B cell (primary cell): ENCODE measurements around the gene HDAC7. TPM values are rescaled to one million over a fixed set of nuclear protein-coding genes. Genes with fewer than 3 reads are reported as not detected.
A peak's percentile ranks its signal among the peaks of the same experiment; 100 is the strongest.

Source experiments
- ATAC-seq: fragments of 200-7000 bp; cut with Tn5 transposase; one replicate; pipeline ENCODE4 v1.10.0; 2021; ENCODE audit warnings: low read depth, mild to moderate bottlenecking, moderate number of reproducible peaks, moderate library complexity
- CTCF ChIA-PET: fragments of 350-600 bp; sonication (Branson Sonifier 250); formaldehyde crosslinking; loops from one replicate; lab custom pipeline; 2021; ENCODE audit warnings: antibody characterized with exemption, inconsistent platforms; lab: Charles Lee
- POLR2A ChIA-PET: fragments of 350-600 bp; sonication (Branson Sonifier 250); formaldehyde crosslinking; loops from one replicate; lab custom pipeline; 2021; ENCODE audit warnings: antibody characterized with exemption; lab: Charles Lee
- DNase-seq: peaks from one replicate; pipeline ENCODE4 v3.0.0; 2013
- H2AFZ ChIP-seq: 2 replicates; pipeline ENCODE4 v1.6.1; 2012; ENCODE audit warnings: mild to moderate bottlenecking, low read depth, low read length; ENCODE audit not compliant: insufficient read depth, poor library complexity, severe bottlenecking
- H3K27ac ChIP-seq, 2 donors: 1 replicate in 1 of 2; 2 replicates in 1 of 2; pipeline ENCODE4 v1.5.1; 2012 to 2013; ENCODE audit warnings: low read length in 2 of 2, mild to moderate bottlenecking in 2 of 2, moderate library complexity in 1 of 2
- H3K27me3 ChIP-seq, 4 experiments: fragments of 200-600 bp in 1 of 4; sonication (generic) in 1 of 4; replicated peaks in 1 of 4; 1 replicate in 2 of 4; 2 replicates in 2 of 4; pipeline versions ENCODE4 v1.6.1 to v1.7.0; 2013 to 2016; ENCODE audit warnings: low read length in 3 of 4, mild to moderate bottlenecking in 2 of 4, mixed read lengths in 1 of 4, moderate library complexity in 1 of 4; ENCODE audit not compliant: insufficient read depth in 4 of 4, control insufficient read depth in 3 of 4; ENCODE audit errors: control extremely low read depth in 1 of 4
- H3K36me3 ChIP-seq, 2 experiments: replicated peaks in 1 of 2; 1 replicate in 1 of 2; 2 replicates in 1 of 2; pipeline versions ENCODE4 v1.6.1 to v1.7.1; 2013; ENCODE audit warnings: low read length in 1 of 2; ENCODE audit not compliant: insufficient read depth in 2 of 2, control insufficient read depth in 1 of 2; ENCODE audit errors: control extremely low read depth in 1 of 2, extremely low read depth in 1 of 2
- H3K4me1 ChIP-seq, 2 donors: fragments of 200-600 bp in 1 of 2; sonication (generic) in 1 of 2; 1 replicate in 1 of 2; 2 replicates in 1 of 2; pipeline versions ENCODE4 v1.5.1 to v1.6.1; 2013 to 2017; ENCODE audit warnings: low read length in 2 of 2; ENCODE audit not compliant: control insufficient read depth in 2 of 2, insufficient read depth in 2 of 2
- H3K4me2 ChIP-seq: replicated peaks from 2 replicates; pipeline ENCODE3; 2012; ENCODE audit warnings: mild to moderate bottlenecking, low read depth, low read length; ENCODE audit not compliant: poor library complexity, severe bottlenecking
- H3K4me3 ChIP-seq, 5 experiments: fragments of 200-600 bp in 1 of 5; sonication (generic) in 1 of 5; 1 replicate in 3 of 5; 2 replicates in 2 of 5; pipeline versions ENCODE4 v1.5.1 to v1.7.0; 2011 to 2016; ENCODE audit warnings: low read length in 4 of 5, mild to moderate bottlenecking in 4 of 5, low read depth in 2 of 5, control low read depth in 1 of 5, moderate library complexity in 1 of 5; ENCODE audit not compliant: insufficient read depth in 1 of 5; ENCODE audit errors: control extremely low read depth in 1 of 5, extremely low read depth in 1 of 5
- H3K79me2 ChIP-seq: fragments of 200-600 bp; sonication (generic); one replicate; pipeline ENCODE4 v1.6.0; 2016; ENCODE audit warnings: low read length; ENCODE audit not compliant: control insufficient read depth, insufficient read depth
- H3K9ac ChIP-seq: fragments of 200-600 bp; sonication (generic); 2 replicates; pipeline ENCODE4 v1.6.1; 2017; ENCODE audit warnings: mild to moderate bottlenecking, low read length, moderate library complexity
- H3K9me3 ChIP-seq, 3 donors: one replicate each; pipeline versions ENCODE4 v1.6.1 to v1.7.1; 2013; ENCODE audit warnings: low read length in 2 of 3; ENCODE audit not compliant: control insufficient read depth in 2 of 3, insufficient read depth in 1 of 3; ENCODE audit errors: control extremely low read depth in 1 of 3
- H4K20me1 ChIP-seq: 2 replicates; pipeline ENCODE4 v1.6.0; 2012; ENCODE audit warnings: mild to moderate bottlenecking, low read length; ENCODE audit not compliant: insufficient read depth, control insufficient read depth, poor library complexity, severe bottlenecking
- H3K27ac Mint-ChIP-seq: one replicate; pipeline ENCODE4 v1.8.0; 2021; ENCODE audit warnings: mixed read lengths
- H3K27me3 Mint-ChIP-seq: one replicate; pipeline ENCODE4 v1.8.0; 2021; ENCODE audit warnings: mixed read lengths
- H3K4me1 Mint-ChIP-seq: one replicate; pipeline ENCODE4 v1.8.0; 2021; ENCODE audit warnings: mixed read lengths
- H3K4me3 Mint-ChIP-seq: one replicate; pipeline ENCODE4 v1.8.0; 2021; ENCODE audit warnings: mixed read lengths
- H3K9me3 Mint-ChIP-seq: one replicate; pipeline ENCODE4 v1.8.0; 2022; ENCODE audit warnings: mixed read lengths; ENCODE audit not compliant: insufficient read depth
- CTCF ChIP-seq: fragments of 200-600 bp; IDR thresholded peaks from one replicate; pipeline ENCODE4 v1.8.0; 2022; ENCODE audit warnings: antibody characterized with exemption, mild to moderate bottlenecking
- EZH2 ChIP-seq: IDR thresholded peaks from 2 replicates; pipeline ENCODE4 v1.6.1; 2012; ENCODE audit warnings: borderline replicate concordance, low read depth, mild to moderate bottlenecking, moderate library complexity, low read length; ENCODE audit not compliant: insufficient read depth, poor library complexity, severe bottlenecking
- WGBS: methylation state at CpG from one replicate; pipeline ENCODE4 v1.1.5; 2013; ENCODE audit warnings: missing lambda C conversion rate; ENCODE audit not compliant: insufficient coverage; 5-methylcytosine and 5-hydroxymethylcytosine counted together
- intact Hi-C: fragments of 100-400 bp; cut with micrococcal nuclease; formaldehyde crosslinking; loops from one replicate; pipeline ENCODE4 v1.10.0; 2022
- polyA plus RNA-seq: library from polyadenylated mRNA; depleted of rRNA; stranded (reverse); fragments of >200 nt; gene quantifications from 2 replicates; pipeline ENCODE4 v1.2.3, GENCODE V29; 2012
- total RNA-seq, 2 donors: library from RNA; stranded (reverse); fragments of 120-200 nt in 1 of 2; gene quantifications; 1 replicate in 1 of 2; 2 replicates in 1 of 2; pipeline versions ENCODE4 v1.2.3 to v1.2.4, GENCODE V29; 2013 to 2022

HDAC7 gene
- total and polyA plus RNA-seq, 2 donors (not counting 1 experiment from before 2014, with no cell fraction given): 87.2 to 178 TPM

DNA sequence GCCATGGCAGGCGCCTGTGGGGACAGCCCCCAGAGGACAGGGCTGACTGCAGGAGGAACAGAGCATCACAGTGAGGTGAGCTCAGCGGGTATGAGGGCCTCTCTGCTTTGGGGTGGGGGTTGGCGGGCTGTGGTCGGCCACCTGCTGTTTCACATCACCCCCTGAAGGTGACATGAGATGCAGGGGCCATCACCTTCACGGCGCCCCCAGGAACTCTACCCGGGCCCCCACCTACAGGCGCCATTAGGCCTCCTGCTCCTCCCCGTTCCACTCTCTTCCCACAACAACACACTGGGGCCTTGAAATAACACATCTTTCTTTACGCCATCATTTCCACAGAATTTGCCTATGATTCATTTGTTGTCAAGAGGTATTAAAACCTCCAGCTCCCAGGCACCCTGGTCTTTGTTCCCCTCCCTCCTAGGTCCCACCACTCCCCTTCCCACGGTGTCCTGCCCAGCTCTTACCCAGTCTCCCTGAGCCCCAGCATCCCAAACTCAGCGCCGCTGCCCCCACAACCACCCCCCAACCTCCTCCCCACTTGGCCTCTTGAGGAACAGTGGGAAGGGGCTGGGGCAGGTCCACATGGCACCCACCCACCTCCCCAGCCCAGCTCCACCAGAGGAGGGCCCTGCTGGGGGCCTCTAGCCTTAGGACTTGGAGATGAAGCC lies 12.7 kb upstream of the HDAC7 start:
- H3K27ac Mint-ChIP-seq: peak overlapping the region; percentile 97
- intact Hi-C loops: loop anchor here (1.0 to 10.0 kb wide), 4 partner anchors 12 to 332 kb away; no protein-coding TSS in a partner anchor
- Histone ChIP-seq H3K79me2 (no peaks in the 10 kb centered on the region), H3K4me3 (no peak overlapping the region), H4K20me1 (no peaks in the 10 kb centered on the region), H3K4me2 (peak overlapping the region; percentile 51), H3K9me3 (no peaks in the 10 kb centered on the region), H3K36me3 (no peaks in the 10 kb centered on the region), H3K27me3 (no peaks in the 10 kb centered on the region), H2AFZ (peak overlapping the region; percentile 50), H3K9ac (peak overlapping the region; percentile 3), H3K27ac (peak overlapping the region; percentile 38 to 58), H3K4me1 (peaks cover 49 to 60% of the 10 kb centered on the region in 2 donors)
- CTCF ChIA-PET: interaction anchor here (0.8 to 23.8 kb wide), 8 partner anchors 9 to 120 kb away, joined by 3 to 1203 read pairs (median 160); partner anchors contain the start of genes ENDOU, HDAC7, RPAP3 and SLC48A1
- TF ChIP-seq EZH2 (no peak), CTCF (no peak)
- ATAC-seq (peak; percentile 84), DNase-seq (peak; percentile 63)
- H3K9me3 Mint-ChIP-seq: no peaks in the 10 kb centered on the region
- no peaks in the 10 kb centered on the region for H3K27me3 Mint-ChIP-seq
- POLR2A ChIA-PET: interaction anchor here (0.8 to 10.4 kb wide), 11 partner anchors 8 to 1563 kb away, joined by 3 to 264 read pairs (median 3); partner anchors contain the start of genes HDAC7, RPAP3 and SLC38A1
- WGBS: 55% methylated on average over 9 of the region's 13 CpGs
- H3K4me3 Mint-ChIP-seq: peak overlapping the region; percentile 74
- H3K4me1 Mint-ChIP-seq: peaks cover 65% of the 10 kb centered on the region

DNA sequence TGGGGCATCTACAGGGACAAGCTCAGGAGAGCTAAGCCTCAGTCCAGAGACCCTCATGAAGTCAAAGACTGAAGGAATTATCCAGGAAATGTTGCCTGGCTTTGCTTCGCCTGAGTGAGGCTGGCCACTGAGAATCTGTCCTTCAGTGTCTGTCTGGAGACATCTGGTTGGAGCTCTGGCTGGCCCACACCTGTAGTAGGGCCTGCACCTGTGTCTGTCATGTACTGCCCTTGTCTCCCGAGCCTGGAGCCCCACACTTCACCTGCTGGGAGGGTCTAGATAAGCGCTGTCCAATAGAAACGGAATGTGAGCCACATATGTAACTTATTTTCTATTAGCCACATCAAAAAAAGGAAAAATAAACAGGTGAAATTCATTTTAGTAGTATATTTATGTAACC lies 9.9 kb upstream of the HDAC7 start:
- Histone ChIP-seq H3K4me3 (no peak overlapping the region), H3K27ac (no peak overlapping the region), H3K9me3 (no peaks in the 10 kb centered on the region), H3K27me3 (no peaks in the 10 kb centered on the region), H3K4me1 (peaks cover 25 to 35% of the 10 kb centered on the region in 2 donors), H3K9ac (no peak overlapping the region), H3K79me2 (no peaks in the 10 kb centered on the region), H3K36me3 (no peaks in the 10 kb centered on the region), H2AFZ (no peak overlapping the region), H3K4me2 (no peak overlapping the region), H4K20me1 (no peaks in the 10 kb centered on the region)
- ATAC-seq: no peak
- WGBS: 62% methylated on average over 2 of the region's 4 CpGs
- no peak overlapping the region for H3K4me3 Mint-ChIP-seq
- no peak for DNase-seq
- H3K4me1 Mint-ChIP-seq: peaks cover 52% of the 10 kb centered on the region
- ChIA-PET POLR2A (interaction anchor here (0.9 kb wide), 1 partner anchor 21 kb away, joined by 3 read pairs; no protein-coding TSS in a partner anchor), CTCF (interaction anchor here (3.6 to 23.8 kb wide), 4 partner anchors 8 to 87 kb away, joined by 16 to 1203 read pairs (median 248); partner anchors contain the start of genes HDAC7 and SLC48A1)
- intact Hi-C loops: no loop called here
- H3K27me3 Mint-ChIP-seq: no peaks in the 10 kb centered on the region
- H3K27ac Mint-ChIP-seq: no peak overlapping the region
- no peak for TF ChIP-seq EZH2
- no peak for TF ChIP-seq CTCF
- no peaks in the 10 kb centered on the region for H3K9me3 Mint-ChIP-seq
